GM23248 (cell line): ENCODE data around the gene RPL3. TPM values are rescaled to one million over a fixed set of nuclear protein-coding genes. Genes with fewer than 3 reads are reported as not detected.

Experiments used
- DNase-seq: peaks from one replicate; pipeline ENCODE4 v3.0.0-alpha.2; 2015
- H2AFZ ChIP-seq: fragments of 200-600 bp; sonication (generic); 2 replicates; pipeline ENCODE4 v1.6.1; 2016; ENCODE audit warnings: antibody characterized with exemption
- H3F3A ChIP-seq: fragments of 200-600 bp; sonication (generic); 2 replicates; pipeline ENCODE4 v1.6.1; 2016; ENCODE audit warnings: mild to moderate bottlenecking, antibody characterized with exemption, mixed run types; ENCODE audit not compliant: insufficient read depth
- H3K27ac ChIP-seq: fragments of 200-600 bp; sonication (generic); 2 replicates; pipeline ENCODE4 v1.5.1; 2016; ENCODE audit warnings: mild to moderate bottlenecking
- H3K27me3 ChIP-seq: fragments of 200-600 bp; sonication (generic); replicated peaks from 2 replicates; pipeline ENCODE4 v1.6.1; 2016; ENCODE audit warnings: mild to moderate bottlenecking; ENCODE audit not compliant: insufficient read depth
- H3K36me3 ChIP-seq: fragments of 200-600 bp; sonication (generic); 2 replicates; pipeline ENCODE4 v1.6.1; 2016; ENCODE audit warnings: low read depth, mild to moderate bottlenecking
- H3K4me1 ChIP-seq: fragments of 200-600 bp; sonication (generic); 2 replicates; pipeline ENCODE4 v1.6.1; 2016; ENCODE audit warnings: mild to moderate bottlenecking; ENCODE audit not compliant: insufficient read depth
- H3K4me2 ChIP-seq: fragments of 200-600 bp; sonication (generic); one replicate; pipeline ENCODE4 v1.6.1; 2016; ENCODE audit warnings: mild to moderate bottlenecking; ENCODE audit not compliant: unreplicated experiment
- H3K4me3 ChIP-seq: fragments of 200-600 bp; sonication (generic); 2 replicates; pipeline ENCODE4 v1.5.1; 2016; ENCODE audit warnings: mild to moderate bottlenecking
- H3K79me2 ChIP-seq: fragments of 200-600 bp; sonication (generic); 2 replicates; pipeline ENCODE4 v1.6.1; 2016; ENCODE audit warnings: mild to moderate bottlenecking; ENCODE audit not compliant: insufficient read depth
- H3K9ac ChIP-seq: fragments of 200-600 bp; sonication (generic); 2 replicates; pipeline ENCODE4 v1.6.1; 2016; ENCODE audit warnings: mild to moderate bottlenecking
- H3K9me2 ChIP-seq: fragments of 200-600 bp; sonication (generic); 2 replicates; pipeline ENCODE4 v1.6.1; 2016; ENCODE audit warnings: mixed run types, mild to moderate bottlenecking, moderate library complexity; ENCODE audit not compliant: insufficient read depth
- H3K9me3 ChIP-seq: fragments of 200-600 bp; sonication (generic); one replicate; pipeline ENCODE4 v1.6.1; 2017; ENCODE audit warnings: low read depth
- H4K20me1 ChIP-seq: fragments of 200-600 bp; sonication (generic); 2 replicates; pipeline ENCODE4 v1.6.0; 2016; ENCODE audit not compliant: insufficient read depth
- EZH2 ChIP-seq: fragments of 200-600 bp; sonication (generic); IDR thresholded peaks from 2 replicates; pipeline ENCODE4 v1.6.1; 2018; ENCODE audit warnings: antibody characterized with exemption, mild to moderate bottlenecking; ENCODE audit not compliant: insufficient read depth, poor library complexity, severe bottlenecking
- EZH2phosphoT487 ChIP-seq: fragments of 200-600 bp; sonication (generic); IDR thresholded peaks from 2 replicates; pipeline ENCODE4 v1.6.1; 2018; ENCODE audit warnings: antibody characterized with exemption, moderate library complexity, mild to moderate bottlenecking, low read depth; ENCODE audit not compliant: insufficient read depth
- WGBS, 2 experiments: methylation state at CpG; one replicate each; pipeline ENCODE4 v1.1.6; 2015 to 2017; ENCODE audit warnings: low lambda C conversion rate in 2 of 2, low coverage in 1 of 2; ENCODE audit errors: missing lambda C conversion rate in 2 of 2; 5-methylcytosine and 5-hydroxymethylcytosine counted together
- in situ Hi-C: fragments of 300-500 bp; cut with MboI; formaldehyde crosslinking; loops from 2 replicates; pipeline ENCODE4 v1.15.0; 2020
- polyA plus RNA-seq: library from polyadenylated mRNA; unstranded; fragments of >200 nt; fragmentation: Nextera tagmentation; extraction: Ambion mirVana; gene quantifications from 2 replicates; pipeline ENCODE4 v1.2.1, GENCODE V29; 2016
- total RNA-seq: library from RNA; depleted of rRNA; stranded (reverse); fragments of >200 nt; shearing (Covaris generic); gene quantifications from 2 replicates; pipeline ENCODE4 v1.2.3, GENCODE V29; 2014

Gene RPL3
- total and polyA plus RNA-seq, 2 experiments from 2014 or later: 920 to 2,353 TPM

DNA sequence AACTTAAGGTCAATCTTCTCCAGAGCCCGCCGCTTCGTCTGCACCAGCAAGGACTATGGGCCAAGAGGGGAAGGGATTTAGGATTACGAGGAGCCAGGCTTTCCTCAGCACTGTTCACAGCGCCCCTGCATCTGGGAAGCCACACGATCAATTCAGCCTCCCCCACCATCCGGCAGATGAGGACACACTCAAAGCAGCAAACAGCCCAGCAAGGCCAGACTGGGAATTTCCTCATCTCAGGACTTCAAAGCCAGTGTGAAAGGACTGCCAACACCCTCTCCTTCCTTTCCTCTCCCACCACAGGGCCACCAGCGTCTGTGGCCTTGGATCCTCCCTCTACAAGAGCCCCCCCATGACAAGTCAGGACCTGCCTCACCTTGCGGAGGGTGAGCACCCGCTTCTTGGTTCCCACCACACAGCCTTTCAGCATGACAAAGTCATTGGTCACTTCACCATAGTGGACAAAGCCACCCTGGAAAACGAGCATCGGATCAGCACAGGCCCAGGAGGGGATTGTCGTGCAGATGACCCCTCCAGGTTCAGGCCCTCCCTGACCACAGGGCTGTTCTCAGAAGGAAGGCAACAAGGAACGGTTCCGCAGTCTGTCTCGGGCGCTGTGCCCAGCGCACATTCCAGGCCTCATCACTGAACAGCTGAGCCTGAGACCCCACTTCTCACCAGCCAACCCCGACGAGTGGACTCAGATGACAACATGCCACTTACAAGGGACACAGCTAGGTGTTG, 6.0 kb downstream of the RPL3 start:
- peaks cover 37% of the 10 kb centered on the region for H4K20me1 ChIP-seq
- H3K9me3 ChIP-seq: no peaks in the 10 kb centered on the region
- H3K27me3 ChIP-seq: no peaks in the 10 kb centered on the region
- peak overlapping the region; percentile 99; the same call in 1 of the 2 replicates for H3K9ac ChIP-seq
- WGBS, 2 experiments: 84 to 87% methylated on average over 20 of the region's 20 CpGs
- peaks cover 66% of the 10 kb centered on the region for H3K36me3 ChIP-seq
- in situ Hi-C loops: loop anchor here (25.0 kb wide), 1 partner anchor 301 kb away; the partner anchor contains the start of genes APOBEC3C and APOBEC3D
- no peak overlapping the region for H3K4me2 ChIP-seq
- TF ChIP-seq EZH2 (no peak), EZH2phosphoT487 (no peak)
- H3F3A ChIP-seq: peaks cover 92% of the 10 kb centered on the region
- no peak overlapping the region for H2AFZ ChIP-seq
- no peaks in the 10 kb centered on the region for H3K9me2 ChIP-seq
- H3K4me1 ChIP-seq: peaks cover 34% of the 10 kb centered on the region
- 0 out of 2 replicates have a peak overlapping the region, but pooled peaks have one; percentile 5 for H3K27ac ChIP-seq
- no peak for DNase-seq
- no peak overlapping the region for H3K4me3 ChIP-seq
- peaks cover 54% of the 10 kb centered on the region for H3K79me2 ChIP-seq

DNA sequence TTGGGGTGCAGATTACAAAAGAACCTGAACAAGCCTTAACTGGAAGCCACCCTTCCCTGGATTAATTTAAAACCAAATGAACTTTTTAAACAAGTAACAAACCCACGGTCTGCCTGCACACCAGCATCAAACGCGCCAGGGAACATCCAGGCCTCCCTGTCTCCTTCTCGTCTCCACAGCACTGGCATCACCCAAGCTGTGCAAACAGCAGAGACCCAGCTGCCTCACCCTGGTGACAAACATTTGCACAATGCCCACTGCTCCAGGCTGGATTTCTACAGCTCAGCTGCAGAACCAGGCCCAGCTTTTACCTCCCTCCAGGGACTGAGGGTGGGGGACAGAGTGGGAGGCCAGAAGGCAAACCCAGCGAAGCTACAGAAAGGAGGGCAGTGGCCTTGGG, 7.0 kb downstream of the RPL3 start:
- in situ Hi-C loops: loop anchor here (25.0 kb wide), 1 partner anchor 300 kb away; the partner anchor contains the start of genes APOBEC3C and APOBEC3D
- TF ChIP-seq EZH2: no peak
- no peak for TF ChIP-seq EZH2phosphoT487
- Histone ChIP-seq H3K79me2 (peaks cover 43% of the 10 kb centered on the region), H3K27me3 (no peaks in the 10 kb centered on the region), H3K9me2 (no peaks in the 10 kb centered on the region), H3F3A (peaks cover 87% of the 10 kb centered on the region), H3K4me2 (no peak overlapping the region), H3K4me3 (no peak overlapping the region), H3K4me1 (peaks cover 33% of the 10 kb centered on the region), H3K36me3 (peaks cover 59% of the 10 kb centered on the region), H4K20me1 (peaks cover 30% of the 10 kb centered on the region), H3K9me3 (no peaks in the 10 kb centered on the region), H2AFZ (no peak overlapping the region), H3K9ac (no peak overlapping the region), H3K27ac (peak overlapping the region; percentile 19)
- 71 to 76% methylated on average over 5 of the region's 5 CpGs for WGBS, 2 experiments
- DNase-seq: peak; percentile 29

DNA sequence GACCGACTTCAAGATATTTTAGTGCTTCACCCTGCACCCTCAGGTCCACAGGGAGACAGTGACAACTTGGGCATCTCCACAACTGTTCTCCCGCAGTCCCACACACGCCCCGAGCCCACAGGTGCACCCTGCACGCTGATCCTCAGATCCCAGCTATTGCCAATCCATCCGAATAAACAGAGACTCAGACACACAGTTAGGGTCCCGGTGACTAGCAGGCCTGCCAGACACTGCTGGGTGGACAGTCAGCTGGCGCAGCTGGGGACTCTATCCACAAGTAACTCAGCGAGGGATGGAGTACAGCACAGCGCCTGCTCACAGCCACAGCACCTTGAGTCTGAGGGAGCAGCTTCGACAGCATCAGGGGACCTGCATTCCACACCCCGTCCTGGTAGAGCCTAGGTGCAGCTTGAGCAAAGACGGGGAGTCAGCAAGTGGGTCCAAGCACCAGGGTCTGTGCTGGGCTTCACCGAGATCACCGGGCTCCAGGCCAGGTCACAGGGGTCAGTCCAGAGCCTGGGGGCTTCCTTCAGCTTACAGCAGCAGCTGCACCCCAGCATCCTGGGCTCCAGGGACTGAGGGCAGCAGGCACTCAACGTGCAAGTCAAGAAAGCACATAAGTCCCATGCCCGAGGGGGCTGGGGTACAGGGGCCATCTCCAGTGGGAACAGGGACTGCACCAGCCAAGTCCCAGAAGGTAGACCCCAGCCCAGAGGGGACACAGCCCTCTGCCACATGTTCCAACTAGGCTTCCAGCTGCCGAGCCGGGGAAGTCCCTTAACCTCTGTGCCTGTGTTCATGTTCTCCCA, 7.6 kb downstream of the RPL3 start:
- in situ Hi-C loops: loop anchor here (25.0 kb wide), 1 partner anchor 299 kb away; the partner anchor contains the start of genes APOBEC3C and APOBEC3D
- Histone ChIP-seq H3K9me3 (no peaks in the 10 kb centered on the region), H3K27me3 (no peaks in the 10 kb centered on the region), H3K4me3 (no peak overlapping the region), H3K79me2 (peaks cover 37% of the 10 kb centered on the region), H4K20me1 (peaks cover 24% of the 10 kb centered on the region), H3K27ac (peak overlapping the region; percentile 19), H3F3A (peaks cover 81% of the 10 kb centered on the region), H3K4me2 (no peak overlapping the region), H2AFZ (no peak overlapping the region), H3K36me3 (peaks cover 52% of the 10 kb centered on the region), H3K4me1 (peaks cover 33% of the 10 kb centered on the region), H3K9ac (no peak overlapping the region), H3K9me2 (no peaks in the 10 kb centered on the region)
- TF ChIP-seq EZH2phosphoT487 (no peak), EZH2 (no peak)
- WGBS, 2 experiments: 82 to 86% methylated on average over 17 to 19 of the region's 19 CpGs
- DNase-seq: peak; percentile 28
